22Rv1 (cell line): ENCODE measurements around the gene MREG.

ENCODE experiments used
- ZFX ChIP-seq: fragments of 450-650 bp; IDR thresholded peaks from 2 replicates; pipeline ENCODE4 v1.6.1; 2017; ENCODE audit warnings: antibody characterized with exemption, borderline replicate concordance
- TF ChIP-seq, protein P1 (sequence below): fragments of 450-650 bp; IDR thresholded peaks from 2 replicates; pipeline ENCODE4 v1.5.1; 2017; ENCODE audit warnings: mild to moderate bottlenecking

DNA sequence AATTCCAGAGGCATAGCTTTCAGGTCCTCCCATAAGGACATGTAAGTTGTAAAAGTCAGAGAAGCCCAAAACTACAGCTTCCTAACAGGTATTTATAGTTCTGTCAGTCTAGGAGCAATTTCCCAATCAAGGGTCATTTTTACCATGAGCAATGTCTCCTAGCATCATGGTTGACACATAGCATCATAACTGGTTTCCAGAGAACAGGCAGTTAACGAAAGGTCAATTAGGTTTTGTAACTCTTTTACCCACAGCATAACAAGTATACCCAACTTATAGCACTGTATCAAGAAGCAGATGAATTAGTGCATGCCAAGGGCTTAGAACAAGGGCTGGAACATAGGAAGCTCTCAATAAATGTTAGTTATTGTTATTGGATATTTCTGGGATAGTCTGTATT is 110.1 kb downstream of the MREG start:
- TF ChIP-seq, protein P1, sequence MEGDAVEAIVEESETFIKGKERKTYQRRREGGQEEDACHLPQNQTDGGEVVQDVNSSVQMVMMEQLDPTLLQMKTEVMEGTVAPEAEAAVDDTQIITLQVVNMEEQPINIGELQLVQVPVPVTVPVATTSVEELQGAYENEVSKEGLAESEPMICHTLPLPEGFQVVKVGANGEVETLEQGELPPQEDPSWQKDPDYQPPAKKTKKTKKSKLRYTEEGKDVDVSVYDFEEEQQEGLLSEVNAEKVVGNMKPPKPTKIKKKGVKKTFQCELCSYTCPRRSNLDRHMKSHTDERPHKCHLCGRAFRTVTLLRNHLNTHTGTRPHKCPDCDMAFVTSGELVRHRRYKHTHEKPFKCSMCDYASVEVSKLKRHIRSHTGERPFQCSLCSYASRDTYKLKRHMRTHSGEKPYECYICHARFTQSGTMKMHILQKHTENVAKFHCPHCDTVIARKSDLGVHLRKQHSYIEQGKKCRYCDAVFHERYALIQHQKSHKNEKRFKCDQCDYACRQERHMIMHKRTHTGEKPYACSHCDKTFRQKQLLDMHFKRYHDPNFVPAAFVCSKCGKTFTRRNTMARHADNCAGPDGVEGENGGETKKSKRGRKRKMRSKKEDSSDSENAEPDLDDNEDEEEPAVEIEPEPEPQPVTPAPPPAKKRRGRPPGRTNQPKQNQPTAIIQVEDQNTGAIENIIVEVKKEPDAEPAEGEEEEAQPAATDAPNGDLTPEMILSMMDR, result no peak
- no peak for TF ChIP-seq ZFX
